GM19452 (cell line): Measurements from ENCODE around the gene GART.
"Not testable (repeated sequence)": the region's sequence is repeated elsewhere in the genome, so short reads cannot be mapped to it uniquely, and the experiment has no call there.

Source experiments
- ATAC-seq: cut with Tn5 transposase; IDR thresholded peaks from one replicate; pipeline ENCODE4 v1.9.1; 2021; ENCODE audit not compliant: unreplicated experiment

GART gene

DNA sequence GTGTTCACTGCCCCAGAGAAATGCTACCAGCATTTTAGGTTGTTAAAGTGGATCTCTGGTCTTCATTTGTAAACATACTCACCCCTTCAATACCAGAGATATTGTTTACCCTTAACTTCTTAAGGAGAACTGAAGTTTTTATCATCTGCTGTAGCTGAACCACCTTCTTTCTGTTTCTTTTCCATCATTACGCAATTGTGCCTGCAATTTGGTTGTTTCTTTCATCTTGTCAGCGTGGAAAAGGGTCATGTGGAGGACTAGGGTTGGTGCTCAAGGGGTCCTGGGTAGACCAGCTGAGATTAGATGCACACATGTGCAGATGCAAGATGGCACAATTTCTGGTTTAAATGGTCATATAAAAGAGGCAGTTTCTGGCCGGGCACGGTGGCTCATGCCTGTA is 23.0 kb downstream of the GART start:
- no peak for ATAC-seq

GRCh38 chr21:33514229-33514628 is 27.7 kb downstream of the GART start:
- no peak for ATAC-seq

GRCh38 chr21:33512481-33512880 is 29.4 kb downstream of the GART start:
- no peak for ATAC-seq

DNA sequence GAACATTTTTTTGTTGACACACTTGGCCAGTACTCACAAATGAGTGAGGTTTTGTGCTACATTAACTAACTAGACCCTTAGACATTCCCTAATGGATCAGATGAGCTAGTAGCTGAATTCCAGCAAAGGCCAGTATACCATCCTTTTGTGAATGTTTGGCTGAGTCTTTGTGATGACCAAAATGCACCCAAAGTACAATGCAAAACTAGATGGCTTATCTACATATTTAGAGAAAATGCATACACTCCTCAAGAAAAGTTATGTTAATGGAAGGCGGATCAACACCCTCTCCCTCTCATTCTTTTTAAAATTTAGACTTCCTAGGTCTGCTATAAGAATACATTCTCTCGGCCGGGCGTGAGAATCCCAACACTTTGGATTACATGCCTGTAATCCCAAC is 30.3 kb downstream of the GART start:
- ATAC-seq = no peak

GRCh38 chr21:33510826-33511225 is 31.1 kb downstream of the GART start:
- ATAC-seq = no peak

- not testable (repeated sequence) for ATAC-seq
These were observed 34.9 kb downstream of the GART start for GRCh38 chr21:33507003-33507402.

DNA sequence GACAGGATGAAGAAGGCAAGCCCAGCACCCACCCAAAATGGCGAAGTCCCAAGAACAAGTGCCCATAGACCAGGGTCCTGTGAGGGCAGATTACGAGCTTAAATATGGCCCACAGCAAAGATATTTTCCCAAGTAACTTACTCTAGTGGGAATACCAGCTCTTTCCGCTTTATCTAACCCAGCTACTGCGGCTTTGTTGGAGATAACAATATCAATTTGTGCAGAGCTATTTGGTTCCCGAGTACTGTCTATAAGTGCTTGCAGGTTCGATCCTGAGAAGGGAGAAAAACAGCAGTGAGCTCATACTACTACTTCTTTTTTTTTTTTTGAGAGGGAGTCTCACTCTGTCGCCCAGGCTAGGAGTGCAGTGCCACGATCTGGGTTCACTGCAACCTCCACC is 36.1 kb downstream of the GART start:
- ATAC-seq = no peak

DNA sequence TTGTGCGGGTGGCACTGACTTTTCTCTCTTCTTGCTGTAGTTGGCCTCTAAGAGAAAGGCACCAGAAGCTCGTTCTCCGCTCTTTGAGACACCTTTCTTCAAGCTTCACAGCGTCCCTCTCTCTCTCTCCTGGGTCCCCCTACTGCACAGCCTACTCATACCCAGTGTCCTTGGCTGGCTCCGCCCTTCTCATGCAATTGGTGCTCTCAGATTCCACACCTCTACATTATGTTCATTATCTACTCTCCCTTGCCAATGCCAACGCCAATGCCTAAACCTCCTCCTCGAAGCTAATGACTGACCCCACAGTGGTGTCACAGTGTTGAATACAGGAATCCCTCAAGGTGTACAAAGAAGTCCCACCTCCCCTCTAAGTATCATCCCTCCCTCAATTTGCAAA is 45.6 kb downstream of the GART start:
- no peak for ATAC-seq

DNA sequence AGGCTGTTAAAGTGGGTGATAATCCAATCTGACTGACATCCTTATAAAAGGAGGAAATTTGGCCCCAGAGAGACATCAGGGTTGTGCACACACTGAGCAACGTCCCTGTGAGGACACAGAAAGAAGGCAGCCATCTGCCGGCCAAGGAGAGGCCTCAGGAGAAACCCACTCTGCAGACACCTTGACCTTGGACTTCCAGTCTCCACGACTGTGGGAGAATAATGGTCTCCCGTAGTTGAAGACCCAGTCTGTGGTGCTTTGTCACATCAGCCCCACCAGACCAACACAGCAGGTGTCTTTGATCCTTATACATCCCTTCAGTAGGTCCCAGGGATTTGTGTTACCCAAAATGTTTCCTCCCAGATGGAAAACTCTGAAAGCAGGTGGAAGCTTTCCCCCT is 46.2 kb downstream of the GART start:
- ATAC-seq = no peak

DNA sequence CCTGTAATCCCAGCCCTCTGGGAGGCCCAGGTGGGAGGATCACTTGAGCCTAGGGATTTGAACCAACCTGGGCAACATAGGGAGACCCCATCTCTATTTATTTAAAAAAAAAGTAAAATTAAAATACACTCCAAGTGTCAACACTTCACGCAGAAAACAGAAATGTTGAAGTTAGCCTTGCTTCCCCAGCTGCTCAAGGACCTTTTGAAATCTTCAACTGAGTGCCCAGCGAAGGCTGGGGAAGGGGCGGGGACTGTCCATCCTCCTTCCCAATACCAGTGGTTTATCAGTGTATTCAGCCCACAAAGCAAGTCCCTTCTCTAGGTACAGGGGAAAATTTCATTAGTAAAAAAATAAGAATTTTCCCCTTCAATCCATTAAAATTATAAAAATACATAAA is 48.2 kb downstream of the GART start:
- no peak for ATAC-seq

DNA sequence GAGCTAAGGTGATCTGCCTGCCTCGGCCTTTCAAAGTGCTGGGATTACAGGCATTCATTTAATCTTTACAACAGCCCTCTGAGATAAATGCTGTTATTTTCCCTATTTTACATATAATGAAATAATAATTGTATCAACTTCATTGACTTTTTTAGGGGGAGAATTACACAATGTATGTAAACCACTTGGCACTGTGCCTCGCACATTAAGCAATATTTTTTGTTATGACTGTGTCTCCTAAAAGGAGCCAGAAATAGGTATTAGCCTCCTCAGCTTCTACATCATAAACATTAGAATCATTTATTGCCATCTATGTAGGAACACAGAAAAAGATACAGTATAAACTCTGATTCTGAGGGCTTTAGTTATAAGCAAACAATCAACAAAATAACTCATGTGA is 49.3 kb downstream of the GART start:
- ATAC-seq = no peak

- peak; percentile 99 for ATAC-seq
These were observed 50.4 kb downstream of the GART start, which contains the start of gene DNAJC28 for GRCh38 chr21:33491373-33492102. TSS of gene DNAJC28 (minus strand) at chr21:33491716. CDS start at chr21:33489393, 2,323 bp downstream.

GRCh38 chr21:33490991-33491372 is 50.9 kb downstream of the GART start:
- ATAC-seq = no peak

DNA sequence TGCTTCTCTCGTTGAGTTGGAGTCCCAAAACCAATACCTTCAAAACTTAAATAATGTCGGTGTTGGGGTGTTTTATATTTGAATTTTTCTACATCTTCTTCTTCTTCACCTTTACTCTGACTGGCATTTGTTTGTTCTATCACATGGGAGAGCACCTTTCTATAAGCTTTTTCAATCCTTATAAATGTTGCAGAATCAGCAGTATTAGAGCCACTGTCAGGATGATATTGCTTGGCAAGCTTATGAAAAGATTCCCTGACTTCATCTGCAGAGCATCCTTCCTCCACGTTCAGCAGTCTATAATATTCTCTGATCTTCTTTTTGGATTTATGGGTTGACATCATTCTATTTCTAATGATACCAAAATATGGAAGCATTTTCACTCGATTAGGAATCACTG is 53.0 kb downstream of the GART start:
- no peak for ATAC-seq

GRCh38 chr21:33487996-33488395 is 53.9 kb downstream of the GART start:
- no peak for ATAC-seq

- no peak for ATAC-seq
These were observed 60.5 kb downstream of the GART start for GRCh38 chr21:33481314-33481943.

DNA sequence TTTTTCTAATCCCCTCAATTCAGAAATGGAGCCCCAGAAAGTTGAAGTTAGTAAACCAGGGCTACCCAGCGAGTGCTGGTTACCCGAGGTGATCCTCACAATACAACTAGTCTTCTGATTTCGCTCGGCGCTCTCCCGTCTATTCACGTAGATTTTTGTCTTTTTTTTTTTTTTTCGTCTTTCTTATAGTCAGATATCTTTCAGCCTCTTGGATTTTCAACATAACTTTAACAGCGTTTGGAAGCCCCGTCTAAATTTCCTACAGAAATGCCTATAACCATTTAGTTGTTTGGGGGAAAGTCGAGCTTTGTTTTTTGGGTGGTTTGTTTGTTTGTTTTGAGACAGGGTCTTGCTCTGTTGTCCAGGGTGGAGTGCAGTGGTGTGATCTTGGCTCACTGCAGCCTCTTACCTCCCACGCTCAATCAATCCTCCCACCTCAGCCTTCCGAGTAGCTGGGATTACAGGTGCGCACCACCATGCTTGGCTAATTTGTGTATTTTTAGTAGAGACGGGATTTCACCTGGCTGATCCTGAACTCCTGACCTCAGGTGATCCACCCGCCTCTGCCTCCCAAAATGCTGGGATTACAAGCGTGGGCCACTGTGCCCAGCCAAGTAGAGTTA is 61.3 kb downstream of the GART start:
- ATAC-seq = no peak

- ATAC-seq = peak; percentile 88
These were observed 62.0 kb downstream of the GART start, which contains the start of gene TMEM50B for GRCh38 chr21:33479679-33480480. TSS of gene TMEM50B (minus strand) at chr21:33479974. CDS start at chr21:33468885, 11,089 bp downstream.

- ATAC-seq = peak; percentile 22
These were observed 62.8 kb downstream of the GART start for GRCh38 chr21:33478935-33479678.

DNA sequence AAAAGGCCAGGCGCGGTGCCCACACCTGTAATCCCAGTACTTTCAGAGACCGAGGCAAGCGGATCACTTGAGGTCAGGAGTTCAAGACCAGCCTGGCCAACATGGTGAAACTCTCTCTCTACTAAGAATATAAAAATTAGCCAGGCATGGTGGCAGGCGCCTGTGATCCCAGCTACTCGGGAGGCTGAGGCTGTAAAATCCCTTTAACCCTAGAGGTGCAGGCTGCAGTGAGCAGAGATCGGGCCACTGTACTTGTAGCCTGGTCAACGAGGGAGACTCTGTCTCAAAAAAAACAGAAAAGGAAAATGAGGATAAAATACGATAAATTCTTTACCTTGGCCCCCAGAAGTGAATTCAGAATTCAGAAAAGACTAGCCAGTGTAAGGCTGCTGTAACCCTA is 63.7 kb downstream of the GART start:
- ATAC-seq = no peak

DNA sequence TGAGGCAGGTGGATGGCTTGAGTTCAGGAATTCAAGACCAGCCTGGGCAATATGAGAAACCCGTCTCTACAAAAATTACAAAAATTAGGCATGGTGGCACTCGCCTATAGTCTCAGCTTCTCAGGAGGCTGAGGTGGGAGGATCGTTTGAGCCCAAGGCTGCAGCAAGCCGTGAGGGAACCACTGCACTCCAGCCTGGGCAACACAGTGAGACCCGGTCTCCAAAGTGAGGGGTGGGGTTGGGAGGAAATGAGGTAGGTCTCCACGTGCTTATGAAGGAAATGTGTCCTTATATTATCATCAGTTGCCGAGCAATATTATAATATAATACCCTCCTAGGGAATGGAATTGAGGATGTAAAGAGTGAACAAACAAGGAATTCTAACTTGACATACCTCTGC is 64.9 kb downstream of the GART start:
- no peak for ATAC-seq
